Tibial nerve (tissue), 4 donors: Measurements from ENCODE around the gene FBF1. TPM values are rescaled to one million over a fixed set of nuclear protein-coding genes. Genes with fewer than 3 reads are reported as not detected.
A peak's percentile ranks its signal among the peaks of the same experiment; 100 is the strongest.

Experiments
- DNase-seq, 2 donors: peaks; one replicate each; pipeline ENCODE4 v3.0.0-alpha.2; 2019; ENCODE audit warnings: low spot score in 2 of 2
- H3K27ac ChIP-seq, 4 donors: fragments of 200-600 bp; sonication (generic) in 3 of 4; one replicate each; pipeline ENCODE4 v1.5.1; 2017 to 2019; ENCODE audit warnings: mild to moderate bottlenecking in 1 of 4
- H3K27me3 ChIP-seq, 2 donors: fragments of 200-600 bp; sonication (generic) in 1 of 2; one replicate each; pipeline versions ENCODE4 v1.5.1 to v1.6.0; 2017 to 2019
- H3K36me3 ChIP-seq, 3 donors: fragments of 200-600 bp; sonication (generic); one replicate each; pipeline ENCODE4 v1.5.1; 2018 to 2019
- H3K4me1 ChIP-seq, 4 donors: fragments of 200-600 bp; sonication (generic) in 3 of 4; one replicate each; pipeline ENCODE4 v1.5.1; 2017 to 2019
- H3K4me3 ChIP-seq, 4 donors: fragments of 200-600 bp; sonication (generic) in 3 of 4; one replicate each; pipeline ENCODE4 v1.5.1; 2017 to 2019; ENCODE audit warnings: mild to moderate bottlenecking in 1 of 4, moderate library complexity in 1 of 4
- H3K9me3 ChIP-seq, 4 donors: fragments of 200-600 bp; sonication (generic) in 3 of 4; one replicate each; pipeline ENCODE4 v1.5.1; 2017 to 2019
- CTCF ChIP-seq, 5 experiments: fragments of 200-600 bp in 3 of 5; fragments of 450-650 bp in 2 of 5; sonication (generic) in 3 of 5; IDR thresholded peaks; one replicate each; pipeline ENCODE4 v1.5.1; 2016 to 2019; ENCODE audit warnings: antibody characterized with exemption in 5 of 5, mild to moderate bottlenecking in 3 of 5, moderate library complexity in 2 of 5
- EP300 ChIP-seq, 2 donors: sonication (generic); formaldehyde crosslinking; IDR thresholded peaks; one replicate each; pipeline ENCODE4 v1.6.1; 2017; ENCODE audit warnings: antibody characterized with exemption in 2 of 2, mild to moderate bottlenecking in 1 of 2
- POLR2A ChIP-seq, 2 donors: fragments of 450-650 bp; IDR thresholded peaks; one replicate each; pipeline ENCODE4 v1.6.1; 2017; ENCODE audit warnings: antibody characterized with exemption in 2 of 2, mild to moderate bottlenecking in 2 of 2, moderate library complexity in 2 of 2
- WGBS, 2 donors: methylation state at CpG; one replicate each; pipeline ENCODE4 v1.1.5; 2018; 5-methylcytosine and 5-hydroxymethylcytosine counted together
- total RNA-seq, 4 donors: library from RNA; depleted of rRNA; stranded (reverse); fragments of >200 nt; gene quantifications; one replicate each; pipeline ENCODE4 v1.1.0, GENCODE V29; 2016

FBF1 gene
- total RNA-seq, 4 donors from 2014 or later: 19.9 to 32.4 (median 25.7) TPM

- peaks cover 0 to 22% (median 2%) of the 10 kb centered on the region in 3 donors for H3K36me3 ChIP-seq
- no peak overlapping the region for H3K4me3 ChIP-seq
- peaks cover 0 to 36% (median 10%) of the 10 kb centered on the region in 4 donors for H3K4me1 ChIP-seq
- no peak for TF ChIP-seq POLR2A (IDR thresholded peaks at IDR 0.05)
- no peak for TF ChIP-seq EP300 (IDR thresholded peaks at IDR 0.05)
- no peak for TF ChIP-seq CTCF (IDR thresholded peaks at IDR 0.05)
- no peak for DNase-seq
- peak overlapping the region in 3 of 4 donors; percentile 6 to 96 (median 95) for H3K27ac ChIP-seq
- H3K9me3 ChIP-seq: no peaks in the 10 kb centered on the region
- H3K27me3 ChIP-seq: no peaks in the 10 kb centered on the region
- 83 to 88% methylated on average over 10 of the region's 10 CpGs for WGBS, 2 donors
Observed at GRCh38 chr17:75906143-75906884, 34.5 kb downstream of the FBF1 start.

GRCh38 chr17:75904749-75905521, 35.9 kb downstream of the FBF1 start, which contains the start of gene MRPL38:
MRPL38 (minus strand) TSS chr17:75904884; CDS start chr17:75904875, 9 bp downstream.
- 3 to 4% methylated on average over 15 to 35 of the region's 69 CpGs for WGBS, 2 donors
- peak within 1 kb of the TSS; percentile 88 to 96 (median 92) for H3K27ac ChIP-seq
- peak; percentile 78 for DNase-seq
- TF ChIP-seq CTCF (IDR thresholded peaks at IDR 0.05) (peak; percentile 97 to 100 (median 99)), POLR2A (IDR thresholded peaks at IDR 0.05) (peak; percentile 35 to 80), EP300 (IDR thresholded peaks at IDR 0.05) (peak; percentile 67 to 88)
- no peaks in the 10 kb centered on the region for H3K27me3 ChIP-seq
- H3K4me3 ChIP-seq: peak within 1 kb of the TSS; percentile 63 to 84 (median 79)
- H3K9me3 ChIP-seq: no peaks in the 10 kb centered on the region
- peaks cover 0 to 29% (median 10%) of the 10 kb centered on the region in 4 donors for H3K4me1 ChIP-seq
- peaks cover 0 to 34% (median 2%) of the 10 kb centered on the region in 3 donors for H3K36me3 ChIP-seq

- 92 to 98% methylated on average over 6 of the region's 6 CpGs for WGBS, 2 donors
- Histone ChIP-seq H3K4me1 (peaks cover 0 to 31% (median 10%) of the 10 kb centered on the region in 4 donors), H3K27me3 (no peaks in the 10 kb centered on the region), H3K36me3 (peaks cover 5 to 58% (median 11%) of the 10 kb centered on the region in 3 donors), H3K27ac (no peak overlapping the region), H3K9me3 (no peaks in the 10 kb centered on the region), H3K4me3 (no peak overlapping the region)
- DNase-seq: no peak
- TF ChIP-seq CTCF (IDR thresholded peaks at IDR 0.05) (no peak), EP300 (IDR thresholded peaks at IDR 0.05) (no peak), POLR2A (IDR thresholded peaks at IDR 0.05) (no peak)
Observed at GRCh38 chr17:75902406-75902805, 38.4 kb downstream of the FBF1 start.

- Histone ChIP-seq H3K4me3 (no peak overlapping the region), H3K27ac (no peak overlapping the region), H3K4me1 (peaks cover 0 to 37% (median 13%) of the 10 kb centered on the region in 4 donors), H3K36me3 (peaks cover 5 to 58% (median 11%) of the 10 kb centered on the region in 3 donors), H3K9me3 (no peaks in the 10 kb centered on the region), H3K27me3 (no peaks in the 10 kb centered on the region)
- 90 to 91% methylated on average over 18 of the region's 18 CpGs for WGBS, 2 donors
- no peak for DNase-seq
- TF ChIP-seq EP300 (IDR thresholded peaks at IDR 0.05): no peak
- no peak for TF ChIP-seq CTCF (IDR thresholded peaks at IDR 0.05)
- TF ChIP-seq POLR2A (IDR thresholded peaks at IDR 0.05): no peak
Observed at GRCh38 chr17:75901727-75902126, 39.1 kb downstream of the FBF1 start.
